HepG2 (cell line): ENCODE measurements around the gene TBX19. TPM values are rescaled to one million over a fixed set of nuclear protein-coding genes. Genes with fewer than 3 reads are reported as not detected.

Source experiments
- ATAC-seq: fragments of 200-7000 bp; cut with Tn5 transposase; 3 replicates; pipeline ENCODE4 v1.9.1; 2020; ENCODE audit warnings: mild to moderate bottlenecking, moderate library complexity
- BruUV-seq: library from RNA; stranded (reverse); fragments of 400-500 nt; replicated peaks from 2 replicates; lab custom pipeline; 2021; lab: Mats Ljungman, UMichigan
- CTCF ChIA-PET: fragments of 300-600 bp; formaldehyde crosslinking; extraction: SDS; loops from one replicate; lab custom pipeline; 2021; ENCODE audit warnings: low total read pairs, inconsistent platforms, low intra/inter-chr PET ratio; lab: Yijun Ruan, JAX
- POLR2A ChIA-PET: fragments of 350-600 bp; sonication (Branson Sonifier 250); formaldehyde crosslinking; loops from one replicate; lab custom pipeline; 2020; ENCODE audit warnings: antibody characterized with exemption, inconsistent platforms; lab: Yijun Ruan, JAX
- DNase-seq: peaks from one replicate; pipeline ENCODE4 v3.0.0-alpha.2; 2015; ENCODE audit warnings: low spot score
- FAIRE-seq: peaks from 3 replicates; lab custom pipeline; 2011; peaks lifted over from hg19 to GRCh38; lab: Jason Lieb, UNC
- H2AFZ ChIP-seq: one replicate; pipeline ENCODE4 v1.6.1; 2011; ENCODE audit warnings: low read length, inconsistent platforms
- H3K27ac ChIP-seq: fragments of 300-600 bp; 3 replicates; pipeline ENCODE4 v1.8.0; 2011; ENCODE audit warnings: mixed run types, mild to moderate bottlenecking, mixed read lengths, low read length, inconsistent platforms; ENCODE audit not compliant: insufficient read depth; ENCODE audit errors: extremely low read length
- H3K27me3 ChIP-seq, 2 experiments: fragments of 200-600 bp in 1 of 2; 2 replicates in 1 of 2; 3 replicates in 1 of 2; pipeline versions ENCODE4 v1.6.0 to v1.8.0; 2011; ENCODE audit warnings: low read length in 2 of 2, mild to moderate bottlenecking in 2 of 2, moderate library complexity in 2 of 2, inconsistent platforms in 1 of 2; ENCODE audit not compliant: insufficient read depth in 2 of 2, control insufficient read depth in 1 of 2
- H3K36me3 ChIP-seq, 2 experiments: fragments of 200-600 bp in 1 of 2; replicated peaks in 1 of 2; 2 replicates in 1 of 2; 3 replicates in 1 of 2; pipeline versions ENCODE4 v1.5.1 to v1.8.0; 2011; ENCODE audit warnings: low read length in 2 of 2, inconsistent platforms in 1 of 2; ENCODE audit not compliant: insufficient read depth in 2 of 2, control insufficient read depth in 1 of 2
- H3K4me1 ChIP-seq: 2 replicates; pipeline ENCODE4 v1.5.1; 2012; ENCODE audit warnings: low read length, inconsistent platforms; ENCODE audit not compliant: insufficient read depth
- H3K4me2 ChIP-seq: 2 replicates; pipeline ENCODE4 v1.6.0; 2011; ENCODE audit warnings: low read depth, low read length, inconsistent platforms
- H3K4me3 ChIP-seq, 3 experiments: fragments of 200-600 bp in 1 of 3; sonication (generic), shearing (Covaris generic) in 1 of 3; replicated peaks in 1 of 3; 2 replicates each; pipeline ENCODE4 v1.5.1; 2011 to 2016; ENCODE audit warnings: low read length in 3 of 3, inconsistent platforms in 2 of 3, low read depth in 2 of 3, mild to moderate bottlenecking in 2 of 3, control low read depth in 1 of 3, mixed read lengths in 1 of 3; ENCODE audit not compliant: insufficient read depth in 1 of 3
- H3K79me2 ChIP-seq: one replicate; pipeline ENCODE4 v1.6.1; 2011; ENCODE audit warnings: low read length, inconsistent platforms; ENCODE audit not compliant: insufficient read depth
- H3K9ac ChIP-seq: 2 replicates; pipeline ENCODE4 v1.6.0; 2011; ENCODE audit warnings: mild to moderate bottlenecking, low read depth, low read length, inconsistent platforms; ENCODE audit not compliant: insufficient read depth
- H3K9me3 ChIP-seq: 2 replicates; pipeline ENCODE4 v1.5.1; 2012; ENCODE audit warnings: mild to moderate bottlenecking, low read length
- H4K20me1 ChIP-seq: 2 replicates; pipeline ENCODE4 v1.6.0; 2011; ENCODE audit warnings: inconsistent platforms, mild to moderate bottlenecking, low read length, moderate library complexity; ENCODE audit not compliant: insufficient read depth
- CEBPB ChIP-seq: IDR thresholded peaks from 2 replicates; pipeline ENCODE4 v1.6.1; 2011; ENCODE audit warnings: low read depth, low read length, improper control_type of control experiment, borderline replicate concordance
- FOXA1 ChIP-seq, 2 experiments: fragments of 450-650 bp in 1 of 2; sonication (generic) in 1 of 2; formaldehyde crosslinking in 1 of 2; IDR thresholded peaks; 2 replicates each; pipeline versions ENCODE4 v1.4.0 to v1.6.1; 2016 to 2020; ENCODE audit warnings: missing genetic modification reagents in 1 of 2
- GATA4 ChIP-seq: sonication (generic); IDR thresholded peaks from 2 replicates; pipeline ENCODE4 v1.6.1; 2016; ENCODE audit warnings: antibody characterized with exemption, low read depth, borderline replicate concordance
- HNF4A ChIP-seq: sonication (generic); formaldehyde crosslinking; IDR thresholded peaks from 2 replicates; pipeline ENCODE4 v1.4.0; 2020; ENCODE audit warnings: missing genetic modification reagents
- STAT5B ChIP-seq: sonication (generic); formaldehyde crosslinking; IDR thresholded peaks from 2 replicates; pipeline ENCODE4 v1.4.0; 2020; ENCODE audit warnings: missing genetic modification reagents
- TRAFD1 ChIP-seq: sonication (generic); formaldehyde crosslinking; IDR thresholded peaks from 2 replicates; pipeline ENCODE4 v1.5.1; 2020; ENCODE audit warnings: missing genetic modification reagents, mild to moderate bottlenecking, borderline replicate concordance
- ZNF44 ChIP-seq: sonication (generic); formaldehyde crosslinking; IDR thresholded peaks from 2 replicates; pipeline ENCODE4 v1.5.1; 2020; ENCODE audit warnings: mild to moderate bottlenecking, missing genetic modification reagents
- ZNF557 ChIP-seq: sonication (generic); formaldehyde crosslinking; IDR thresholded peaks from 2 replicates; pipeline ENCODE4 v1.4.0; 2020; ENCODE audit warnings: missing genetic modification reagents
- WGBS: methylation state at CpG from one replicate; pipeline ENCODE4 v1.1.6; 2017; ENCODE audit warnings: low lambda C conversion rate; 5-methylcytosine and 5-hydroxymethylcytosine counted together
- in situ Hi-C: cut with HindIII; loops from 2 replicates; pipeline ENCODE4 v1.10.0; 2017; ENCODE audit warnings: low pct_unique_long_range_greater_than_20kb; ENCODE audit not compliant: extremely low pct_ligation_motif_present
- intact Hi-C: fragments of 100-400 bp; cut with micrococcal nuclease; formaldehyde crosslinking; loops from one replicate; pipeline ENCODE4 v1.10.0; 2022; ENCODE audit not compliant: unreplicated experiment
- polyA plus RNA-seq, 8 experiments: library from polyadenylated mRNA; depleted of rRNA in 3 of 8; stranded (reverse) in 7 of 8; unstranded in 1 of 8; fragments of >200 nt; fragmentation: Illumina TruSeq in 4 of 8; extraction: Trizol in 4 of 8; gene quantifications; 2 replicates each; pipeline versions ENCODE4 v1.2.1 to v1.2.3, GENCODE V29; 2011 to 2016; ENCODE audit warnings: low read depth in 4 of 8, missing spikeins in 1 of 8, mixed read lengths in 1 of 8; ENCODE audit not compliant: insufficient read depth in 1 of 8
- total RNA-seq, 5 experiments: library from RNA; depleted of rRNA; stranded (reverse); fragments of >200 nt; fragmentation: Illumina TruSeq; extraction: Trizol; gene quantifications; 2 replicates each; pipeline ENCODE4 v1.2.3, GENCODE V29; 2016; ENCODE audit warnings: low read depth in 1 of 5
- TF ChIP-seq, protein P1 (sequence below): sonication (generic); formaldehyde crosslinking; IDR thresholded peaks from 2 replicates; pipeline ENCODE4 v1.5.0; 2020; ENCODE audit warnings: missing genetic modification reagents
- TF ChIP-seq, protein P2 (sequence below): sonication (generic); formaldehyde crosslinking; IDR thresholded peaks from 2 replicates; pipeline ENCODE4 v1.4.0; 2020; ENCODE audit warnings: missing genetic modification reagents

TBX19 gene
- total and polyA plus RNA-seq, 2 of the 13 experiments (the other 11 are each of a cell fraction or from before 2014, with no cell fraction given): 0.31 to 1.4 TPM

- no peak for TF ChIP-seq TRAFD1 (CRISPR knock-in tag)
- no peak for TF ChIP-seq ZNF557
- TF ChIP-seq, protein P1, sequence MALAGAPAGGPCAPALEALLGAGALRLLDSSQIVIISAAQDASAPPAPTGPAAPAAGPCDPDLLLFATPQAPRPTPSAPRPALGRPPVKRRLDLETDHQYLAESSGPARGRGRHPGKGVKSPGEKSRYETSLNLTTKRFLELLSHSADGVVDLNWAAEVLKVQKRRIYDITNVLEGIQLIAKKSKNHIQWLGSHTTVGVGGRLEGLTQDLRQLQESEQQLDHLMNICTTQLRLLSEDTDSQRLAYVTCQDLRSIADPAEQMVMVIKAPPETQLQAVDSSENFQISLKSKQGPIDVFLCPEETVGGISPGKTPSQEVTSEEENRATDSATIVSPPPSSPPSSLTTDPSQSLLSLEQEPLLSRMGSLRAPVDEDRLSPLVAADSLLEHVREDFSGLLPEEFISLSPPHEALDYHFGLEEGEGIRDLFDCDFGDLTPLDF (CRISPR knock-in tag): no peak
- TF ChIP-seq FOXA1 (IDR thresholded peaks at IDR 0.05): no peak
- no peak for TF ChIP-seq FOXA1 (CRISPR knock-in tag; IDR thresholded peaks at IDR 0.05)
These were observed 19.9 kb downstream of the TBX19 start (continued) for GRCh38 chr1:168300626-168301025.

GRCh38 chr1:168301664-168302320 is 21.1 kb downstream of the TBX19 start:
- H3K27ac ChIP-seq: no peak overlapping the region
- WGBS: 37% methylated on average over 3 of the region's 3 CpGs
- no peaks in the 10 kb centered on the region for H3K9me3 ChIP-seq
- DNase-seq: peak; percentile 6
- POLR2A ChIA-PET: no interaction called here
- no peak overlapping the region for H2AFZ ChIP-seq
- BruUV-seq: no TSS peak
- no peak overlapping the region for H3K4me2 ChIP-seq
- TF ChIP-seq CEBPB: peak; percentile 29; the same call in 1 of the 2 replicates
- no peak for TF ChIP-seq ZNF44 (CRISPR knock-in tag)
- TF ChIP-seq HNF4A (CRISPR knock-in tag): peak; percentile 35
- TF ChIP-seq, protein P2, sequence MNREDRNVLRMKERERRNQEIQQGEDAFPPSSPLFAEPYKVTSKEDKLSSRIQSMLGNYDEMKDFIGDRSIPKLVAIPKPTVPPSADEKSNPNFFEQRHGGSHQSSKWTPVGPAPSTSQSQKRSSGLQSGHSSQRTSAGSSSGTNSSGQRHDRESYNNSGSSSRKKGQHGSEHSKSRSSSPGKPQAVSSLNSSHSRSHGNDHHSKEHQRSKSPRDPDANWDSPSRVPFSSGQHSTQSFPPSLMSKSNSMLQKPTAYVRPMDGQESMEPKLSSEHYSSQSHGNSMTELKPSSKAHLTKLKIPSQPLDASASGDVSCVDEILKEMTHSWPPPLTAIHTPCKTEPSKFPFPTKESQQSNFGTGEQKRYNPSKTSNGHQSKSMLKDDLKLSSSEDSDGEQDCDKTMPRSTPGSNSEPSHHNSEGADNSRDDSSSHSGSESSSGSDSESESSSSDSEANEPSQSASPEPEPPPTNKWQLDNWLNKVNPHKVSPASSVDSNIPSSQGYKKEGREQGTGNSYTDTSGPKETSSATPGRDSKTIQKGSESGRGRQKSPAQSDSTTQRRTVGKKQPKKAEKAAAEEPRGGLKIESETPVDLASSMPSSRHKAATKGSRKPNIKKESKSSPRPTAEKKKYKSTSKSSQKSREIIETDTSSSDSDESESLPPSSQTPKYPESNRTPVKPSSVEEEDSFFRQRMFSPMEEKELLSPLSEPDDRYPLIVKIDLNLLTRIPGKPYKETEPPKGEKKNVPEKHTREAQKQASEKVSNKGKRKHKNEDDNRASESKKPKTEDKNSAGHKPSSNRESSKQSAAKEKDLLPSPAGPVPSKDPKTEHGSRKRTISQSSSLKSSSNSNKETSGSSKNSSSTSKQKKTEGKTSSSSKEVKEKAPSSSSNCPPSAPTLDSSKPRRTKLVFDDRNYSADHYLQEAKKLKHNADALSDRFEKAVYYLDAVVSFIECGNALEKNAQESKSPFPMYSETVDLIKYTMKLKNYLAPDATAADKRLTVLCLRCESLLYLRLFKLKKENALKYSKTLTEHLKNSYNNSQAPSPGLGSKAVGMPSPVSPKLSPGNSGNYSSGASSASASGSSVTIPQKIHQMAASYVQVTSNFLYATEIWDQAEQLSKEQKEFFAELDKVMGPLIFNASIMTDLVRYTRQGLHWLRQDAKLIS (CRISPR knock-in tag): no peak
- TF ChIP-seq GATA4: no peak
- TF ChIP-seq STAT5B (CRISPR knock-in tag): no peak
- H3K4me1 ChIP-seq: peaks cover 8% of the 10 kb centered on the region
- H3K36me3 ChIP-seq: no peaks in the 10 kb centered on the region
- CTCF ChIA-PET: no interaction called here
- H4K20me1 ChIP-seq: no peaks in the 10 kb centered on the region
- no peak for ATAC-seq
- no peaks in the 10 kb centered on the region for H3K79me2 ChIP-seq
- H3K27me3 ChIP-seq: no peaks in the 10 kb centered on the region
- intact Hi-C loops: no loop called here
- H3K4me3 ChIP-seq: no peak overlapping the region
- FAIRE-seq: no peak
- in situ Hi-C loops: no loop called here
- H3K9ac ChIP-seq: no peak overlapping the region
